ENCODE results near the gene TMEM107. TPM values are rescaled to one million over a fixed set of nuclear protein-coding genes. Genes with fewer than 3 reads are reported as not detected.

TMEM107 gene
- total RNA-seq, 1 donor from 2014 or later, result 17.5 TPM

- ATAC-seq, result no peak
Measured at GRCh38 chr17:8137645-8138373, 38.4 kb downstream of the TMEM107 start.

- no peak for ATAC-seq
Measured at GRCh38 chr17:8133941-8134340, 42.2 kb downstream of the TMEM107 start.

DNA sequence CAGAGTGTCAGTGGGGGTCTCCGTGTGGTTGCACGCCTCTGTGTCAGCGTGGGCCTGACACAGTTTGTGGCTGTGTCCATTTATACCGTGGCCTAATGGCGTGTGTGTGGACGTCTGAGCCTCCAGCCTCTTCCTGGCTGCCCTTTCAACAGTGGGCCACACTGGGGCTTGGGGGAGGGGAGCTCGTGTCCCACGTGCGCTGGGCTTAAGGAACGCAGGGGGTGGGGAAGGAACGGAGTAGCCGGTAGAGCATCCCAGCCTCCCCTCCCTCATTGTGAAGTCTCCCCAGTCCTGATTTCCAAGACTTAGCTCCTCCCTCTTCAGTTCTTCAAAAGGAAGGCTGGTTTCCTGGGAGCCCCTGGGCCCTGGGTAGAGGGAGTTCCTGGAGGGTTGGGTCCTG is 42.8 kb downstream of the TMEM107 start:
- ATAC-seq, result peak; percentile 12

DNA sequence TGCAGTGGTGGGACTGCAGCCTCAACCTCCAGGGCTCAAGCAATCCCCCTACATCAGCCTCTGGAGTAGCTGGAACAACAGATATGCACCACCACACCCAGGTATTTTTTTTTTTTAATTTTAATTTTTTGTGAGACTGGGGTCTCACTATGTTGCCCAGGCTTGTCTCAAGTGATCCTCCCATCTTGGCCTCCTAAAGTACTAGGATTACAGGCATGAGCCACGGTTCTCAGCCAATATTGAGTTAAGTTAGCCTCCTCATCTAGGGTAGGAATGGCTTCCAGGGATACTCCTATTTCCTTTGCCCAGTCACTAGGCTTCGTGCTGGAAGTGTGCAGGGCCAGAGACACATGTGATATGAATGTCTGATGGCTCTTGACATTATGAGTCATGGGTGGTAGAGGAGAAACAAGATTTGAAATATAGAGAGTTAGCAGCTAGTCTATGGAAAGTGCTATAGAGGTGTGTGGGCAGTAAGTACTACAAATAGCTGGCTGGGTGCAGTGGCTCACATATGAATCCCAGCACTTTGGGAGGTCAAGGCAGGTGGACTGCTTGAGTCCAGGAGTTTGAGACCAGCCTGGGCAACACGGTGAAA is 44.2 kb downstream of the TMEM107 start:
- peak; percentile 35 for ATAC-seq

DNA sequence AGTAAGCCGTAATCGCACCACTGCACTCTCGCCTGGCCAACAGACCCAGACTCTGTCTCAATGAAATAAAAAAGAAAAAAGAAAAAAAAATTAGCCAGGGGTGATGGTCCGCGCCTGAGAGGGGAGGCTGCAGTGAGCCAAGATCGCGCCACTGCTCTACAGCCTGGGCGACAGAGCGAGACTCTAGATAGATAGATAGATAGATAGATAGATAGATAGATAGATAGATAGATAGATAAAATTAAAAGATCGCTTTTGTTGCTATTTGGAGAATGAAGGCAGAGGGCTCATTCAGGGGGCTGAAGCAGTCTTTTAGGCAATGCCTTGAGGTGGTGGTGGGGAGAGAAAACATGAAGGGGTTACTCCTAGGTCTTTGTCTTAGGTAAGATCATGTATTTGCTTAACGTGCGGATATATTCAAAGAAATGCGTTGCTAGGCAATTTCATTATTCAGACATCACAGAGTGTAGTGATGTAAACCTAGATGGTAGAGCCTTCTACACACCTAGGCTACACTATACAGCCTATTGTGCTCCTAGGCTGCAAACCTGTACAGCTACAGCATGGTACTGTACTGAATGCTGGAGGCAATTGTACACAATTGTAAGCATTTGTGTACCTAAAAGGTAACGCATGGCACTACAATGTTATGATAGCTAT is 47.9 kb downstream of the TMEM107 start:
- ATAC-seq, result no peak

DNA sequence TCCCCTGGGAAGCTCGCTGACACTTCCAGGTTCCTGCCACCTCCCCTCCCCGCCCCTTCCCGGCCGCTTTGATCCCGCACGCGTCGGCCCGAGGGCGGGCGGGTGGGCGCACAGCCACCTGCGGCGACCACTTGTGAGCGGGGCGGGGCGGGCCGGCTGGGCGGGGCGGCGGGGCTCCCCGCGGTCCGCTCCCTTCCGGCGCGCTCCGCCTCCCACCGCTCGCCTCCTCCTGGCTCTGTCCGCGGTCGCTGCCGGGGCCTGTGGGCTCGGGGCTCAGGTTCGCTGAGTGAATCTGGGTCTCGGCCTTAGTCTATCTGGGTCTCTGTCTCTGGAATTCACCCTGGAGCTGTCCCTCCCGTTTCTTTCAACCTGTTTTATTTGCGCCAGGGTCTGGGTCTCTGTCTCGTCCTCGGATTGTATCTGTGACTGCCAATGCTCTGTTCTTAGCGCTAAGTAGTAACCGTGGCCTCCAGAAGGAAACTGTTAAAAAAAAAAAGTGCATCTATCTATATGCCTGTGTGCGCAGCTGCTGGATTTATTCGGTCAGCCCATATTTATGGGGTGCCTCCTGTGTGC is 49.6 kb downstream of the TMEM107 start:
- ATAC-seq, result peak; percentile 7

DNA sequence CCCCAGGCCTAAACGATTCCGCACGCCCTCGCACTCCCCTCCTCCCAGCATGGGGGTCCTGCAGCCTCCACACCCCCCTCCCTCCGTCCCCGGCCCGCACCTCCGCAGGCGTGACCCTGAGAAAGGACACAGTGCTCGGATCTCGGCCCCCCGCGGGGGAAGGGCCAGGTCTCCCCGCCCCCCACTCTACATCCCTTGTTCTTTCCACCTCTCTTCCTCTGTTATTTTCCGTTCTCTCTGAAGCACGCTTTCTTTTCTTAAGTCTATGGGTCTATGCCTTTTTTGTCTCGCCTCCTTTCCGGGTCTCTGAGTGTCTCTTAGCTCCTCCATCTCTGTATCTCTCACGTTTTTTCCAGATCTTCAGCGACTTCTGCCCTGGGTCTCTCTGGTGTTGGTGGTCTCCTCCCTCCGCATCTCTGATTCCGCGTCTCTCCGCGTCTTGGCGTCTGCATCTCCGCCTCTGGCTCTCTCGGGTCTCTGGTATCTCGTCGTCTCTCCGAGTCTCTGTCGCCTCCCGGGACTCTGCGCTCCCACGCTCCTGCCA is 50.2 kb downstream of the TMEM107 start:
- no peak for ATAC-seq

DNA sequence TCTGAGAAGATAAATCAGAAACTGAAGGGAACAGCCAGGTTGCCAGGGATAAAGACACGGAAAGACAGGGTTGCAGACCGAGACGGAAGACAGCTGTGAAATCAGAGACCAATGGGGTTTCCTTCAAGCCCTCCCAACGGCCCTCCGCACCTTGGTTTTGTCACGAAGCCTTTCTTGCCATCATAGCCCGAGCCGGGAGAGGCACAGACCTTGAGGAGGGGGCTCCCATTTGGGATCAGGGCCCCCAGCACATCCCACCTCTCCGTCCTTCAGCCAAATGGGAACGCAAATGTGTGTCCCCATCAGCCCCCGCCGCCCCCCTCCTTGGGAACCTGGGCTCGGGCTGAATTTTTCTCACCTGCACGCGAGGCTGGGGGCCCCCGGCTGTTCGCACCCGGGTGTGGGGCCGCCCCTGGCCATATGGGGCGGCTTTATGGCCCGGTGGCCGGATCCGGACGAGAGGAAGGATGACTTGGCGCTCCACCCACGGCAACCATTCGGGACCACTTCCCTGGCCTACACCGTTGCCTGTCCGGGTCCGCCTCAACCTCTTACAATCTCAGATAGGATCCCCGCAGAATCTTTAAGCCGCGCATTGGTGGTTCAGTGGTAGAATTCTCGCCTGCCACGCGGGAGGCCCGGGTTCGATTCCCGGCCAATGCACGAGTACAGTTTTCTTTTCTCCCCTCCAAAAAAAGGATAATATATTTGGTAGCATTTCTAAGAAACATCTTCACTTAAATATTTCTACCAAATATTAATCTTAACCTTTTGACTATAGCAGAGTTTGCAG is 50.8 kb downstream of the TMEM107 start:
- peak; percentile 7 for ATAC-seq

GRCh38 chr17:8124350-8125153 is 51.6 kb downstream of the TMEM107 start:
- ATAC-seq, result no peak

GRCh38 chr17:8123695-8124349 is 52.4 kb downstream of the TMEM107 start, which contains the start of gene HES7:
HES7 (minus strand) TSS chr17:8124106; CDS start chr17:8124084, 22 bp downstream.
- ATAC-seq, result no peak

DNA sequence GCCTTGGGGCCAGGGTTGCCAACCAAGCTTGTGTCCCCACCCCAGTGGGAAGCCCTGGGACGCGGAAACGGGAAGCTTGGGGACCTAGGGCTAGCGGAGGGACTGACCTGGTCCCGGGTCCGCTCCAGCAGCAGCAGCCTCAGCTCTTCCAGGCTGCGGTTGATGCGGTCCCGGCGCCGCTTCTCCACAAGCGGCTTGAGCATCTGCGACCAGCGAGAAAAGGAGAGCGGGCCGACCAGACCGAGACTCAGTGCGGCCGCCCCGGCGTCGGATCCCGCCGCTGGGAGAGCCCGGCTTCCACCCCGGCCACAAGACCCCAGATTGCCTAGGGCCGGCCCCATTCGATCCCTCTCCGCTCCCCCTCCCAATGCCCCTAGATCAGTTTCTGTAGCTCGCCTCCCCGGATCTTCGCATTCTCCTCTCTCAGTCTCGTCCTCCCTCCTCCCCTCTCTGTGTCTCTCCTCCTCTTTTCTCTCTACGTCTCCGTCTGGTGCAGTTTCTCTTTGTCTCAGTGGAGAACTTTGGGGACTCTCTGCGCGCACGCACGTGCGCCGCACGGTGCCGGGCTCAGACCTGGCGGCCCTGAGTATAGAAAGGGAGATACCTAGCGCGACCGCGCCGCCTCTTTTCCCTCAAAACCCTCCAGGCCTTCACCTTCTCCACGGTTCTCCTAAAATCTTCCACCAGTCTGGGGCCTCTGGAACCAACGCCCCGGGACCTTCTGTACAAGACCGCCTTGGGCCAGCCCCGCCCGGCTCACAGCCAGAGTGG is 53.1 kb downstream of the TMEM107 start:
- ATAC-seq, result no peak

Other genes starting within 250 kb of the TMEM107 start
- 0.44 TPM for gene KCNAB3, start 246.5 kb downstream of the TMEM107 start, total RNA-seq
- 108 TPM for gene TRAPPC1, start 244.4 kb downstream of the TMEM107 start, total RNA-seq
- 15.4 TPM for gene CNTROB, start 244.2 kb downstream of the TMEM107 start, total RNA-seq
- 3.5 TPM for gene GUCY2D, start 173.8 kb downstream of the TMEM107 start, total RNA-seq
- gene ALOX15B, start 137.3 kb downstream of the TMEM107 start, total RNA-seq, result 121 TPM
- gene ALOX12B, start 88.7 kb downstream of the TMEM107 start, total RNA-seq, result 15.0 TPM
- 4.0 TPM for gene ALOXE3, start 57.9 kb downstream of the TMEM107 start, total RNA-seq
- gene HES7, start 52.3 kb downstream of the TMEM107 start, total RNA-seq, result 0.40 TPM
- gene PER1, start 24.0 kb downstream of the TMEM107 start, total RNA-seq, result 65.0 TPM
- 20.9 TPM for gene VAMP2, start 13.4 kb downstream of the TMEM107 start, total RNA-seq
- gene BORCS6, start 13.8 kb upstream of the TMEM107 start, total RNA-seq, result 6.3 TPM
- 22.0 TPM for gene AURKB, start 34.2 kb upstream of the TMEM107 start, total RNA-seq
- 10.0 TPM for gene CTC1, start 71.7 kb upstream of the TMEM107 start, total RNA-seq
- gene PFAS, start 72.9 kb upstream of the TMEM107 start, total RNA-seq, result 25.1 TPM
- 12.7 TPM for gene RANGRF, start 112.3 kb upstream of the TMEM107 start, total RNA-seq
- gene SLC25A35, start 119.0 kb upstream of the TMEM107 start, total RNA-seq, result 2.6 TPM
- 1.8 TPM for gene ARHGEF15, start 133.9 kb upstream of the TMEM107 start, total RNA-seq
- gene ODF4, start 163.5 kb upstream of the TMEM107 start, total RNA-seq, result not detected
- gene RPL26, start 206.8 kb upstream of the TMEM107 start, total RNA-seq, result 1,742 TPM
- 10.8 TPM for gene RNF222, start 221.4 kb upstream of the TMEM107 start, total RNA-seq

Data from esophagus mucosa (tissue), 1 donor.